ENCODE data around the gene HSP90AB1.

HSP90AB1 gene

DNA sequence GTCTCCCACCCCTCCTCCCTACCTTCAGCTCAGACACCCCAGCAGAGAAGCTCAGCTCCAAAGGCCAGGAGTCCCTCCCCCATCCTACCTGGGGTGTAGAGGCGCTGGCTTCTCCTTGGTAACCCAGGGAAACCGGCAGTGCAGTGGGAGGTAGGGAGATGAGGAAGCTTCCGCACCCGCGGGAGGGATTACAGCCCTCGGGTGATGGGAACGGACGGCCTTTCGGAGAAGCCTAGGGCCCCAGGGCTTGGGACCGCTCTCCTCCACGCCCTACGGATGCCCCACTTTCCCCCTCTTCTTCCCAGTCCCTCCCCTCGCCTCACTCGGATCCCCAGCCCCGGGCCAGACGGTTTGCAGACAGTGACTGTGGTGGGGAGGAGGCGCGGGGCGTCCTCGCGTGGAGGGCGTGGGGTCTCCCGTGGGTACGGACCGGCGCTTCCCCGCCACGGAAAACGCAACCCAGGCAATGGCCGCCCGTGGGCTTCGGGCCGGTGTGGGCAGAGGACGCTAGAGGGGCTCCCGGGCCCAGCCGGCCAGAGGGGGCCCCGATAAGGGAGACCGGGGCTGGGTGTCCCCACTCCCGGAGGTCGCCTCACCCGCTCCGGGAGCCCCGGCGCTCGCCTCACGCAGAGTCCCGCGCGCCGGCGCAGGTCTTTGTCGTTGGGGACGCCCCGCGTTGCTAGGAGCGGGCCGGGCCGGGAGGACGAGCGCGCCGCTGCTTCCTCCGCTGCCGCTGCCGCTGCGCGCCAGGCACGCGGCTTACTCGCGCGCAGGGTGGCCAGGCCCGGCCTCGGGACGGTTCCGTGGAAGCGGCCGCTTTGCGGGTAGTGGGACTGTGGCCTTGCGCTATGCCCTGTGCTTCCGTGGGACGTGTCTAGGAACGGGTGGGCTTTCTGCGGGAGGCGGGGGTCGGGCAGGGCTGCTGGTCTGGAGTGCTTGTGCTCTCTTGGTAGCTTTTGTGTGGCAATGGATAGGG, 50.5 kb downstream of the HSP90AB1 start:
- Histone ChIP-seq H3K27me3 (peaks cover 50% of the 10 kb centered on the region), H3K36me3 (peaks cover 39% of the 10 kb centered on the region), H3K4me2 (no peak overlapping the region), H3K4me3 (no peak overlapping the region), H3K4me1 (no peaks in the 10 kb centered on the region), H3K9ac (no peak overlapping the region), H4K20me1 (peaks cover 57% of the 10 kb centered on the region), H3K9me3 (no peaks in the 10 kb centered on the region), H3K27ac (no peak overlapping the region)
- no peak for TF ChIP-seq Cebpa-rat (IDR thresholded peaks at IDR 0.05)

DNA sequence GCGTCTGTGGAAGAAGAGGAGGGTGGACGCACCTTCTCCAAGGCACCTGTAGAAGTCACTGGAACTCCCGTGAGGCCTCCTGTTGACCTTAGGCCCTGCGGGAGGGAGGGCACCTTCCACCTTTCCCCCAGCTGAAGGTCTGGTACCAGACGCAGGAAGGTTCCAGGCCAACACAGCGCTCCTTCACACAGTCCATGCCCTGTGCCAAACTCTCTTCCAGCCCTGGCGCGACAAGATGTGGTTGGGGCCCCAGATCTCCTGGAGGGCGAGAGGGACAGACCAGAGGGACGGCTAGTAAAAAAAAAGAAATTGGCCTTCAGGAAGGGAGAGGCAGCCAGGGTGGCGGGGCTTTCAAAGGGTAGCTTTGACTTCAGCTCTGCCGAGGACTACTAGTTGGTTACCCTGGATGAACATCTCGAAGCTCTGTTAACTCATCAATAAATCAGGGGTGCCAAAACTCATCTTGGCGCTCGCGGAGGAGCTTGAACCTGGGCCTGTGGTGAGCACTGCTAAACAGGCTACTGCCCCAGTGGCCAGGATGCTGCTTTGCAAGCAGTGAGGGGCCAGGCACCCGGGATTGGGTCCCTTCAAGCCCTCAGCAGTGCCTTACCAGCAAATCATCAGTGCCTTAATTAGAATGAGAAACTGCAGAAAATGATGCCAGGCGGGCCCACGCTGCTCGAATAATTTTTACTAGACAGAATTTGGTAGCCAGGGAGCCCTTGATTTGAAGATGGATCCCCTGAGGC, 51.3 kb downstream of the HSP90AB1 start:
- Histone ChIP-seq H4K20me1 (peaks cover 63% of the 10 kb centered on the region), H3K4me1 (no peaks in the 10 kb centered on the region), H3K4me3 (no peak overlapping the region), H3K9me3 (no peaks in the 10 kb centered on the region), H3K36me3 (peaks cover 48% of the 10 kb centered on the region), H3K27me3 (peaks cover 50% of the 10 kb centered on the region), H3K27ac (no peak overlapping the region), H3K4me2 (no peak overlapping the region), H3K9ac (no peak overlapping the region)
- no peak for TF ChIP-seq Cebpa-rat (IDR thresholded peaks at IDR 0.05)

- peaks cover 50% of the 10 kb centered on the region for H3K27me3 ChIP-seq
- peaks cover 66% of the 10 kb centered on the region for H4K20me1 ChIP-seq
- H3K27ac ChIP-seq, result no peak overlapping the region
- no peaks in the 10 kb centered on the region for H3K4me1 ChIP-seq
- H3K4me3 ChIP-seq, result no peak overlapping the region
- peaks cover 55% of the 10 kb centered on the region for H3K36me3 ChIP-seq
- H3K9me3 ChIP-seq, result no peaks in the 10 kb centered on the region
- no peak overlapping the region for H3K9ac ChIP-seq
- TF ChIP-seq Cebpa-rat (IDR thresholded peaks at IDR 0.05), result no peak
- H3K4me2 ChIP-seq, result no peak overlapping the region
These were observed 52.0 kb downstream of the HSP90AB1 start for GRCh38 chr6:44298864-44299263.

- no peaks in the 10 kb centered on the region for H3K9me3 ChIP-seq
- H4K20me1 ChIP-seq, result peaks cover 67% of the 10 kb centered on the region
- H3K27ac ChIP-seq, result no peak overlapping the region
- H3K4me1 ChIP-seq, result no peaks in the 10 kb centered on the region
- peaks cover 70% of the 10 kb centered on the region for H3K36me3 ChIP-seq
- TF ChIP-seq Cebpa-rat (IDR thresholded peaks at IDR 0.05), result no peak
- H3K4me2 ChIP-seq, result no peak overlapping the region
- no peak overlapping the region for H3K4me3 ChIP-seq
- peaks cover 44% of the 10 kb centered on the region for H3K27me3 ChIP-seq
- H3K9ac ChIP-seq, result no peak overlapping the region
These were observed 53.5 kb downstream of the HSP90AB1 start for GRCh38 chr6:44300292-44300823.

DNA sequence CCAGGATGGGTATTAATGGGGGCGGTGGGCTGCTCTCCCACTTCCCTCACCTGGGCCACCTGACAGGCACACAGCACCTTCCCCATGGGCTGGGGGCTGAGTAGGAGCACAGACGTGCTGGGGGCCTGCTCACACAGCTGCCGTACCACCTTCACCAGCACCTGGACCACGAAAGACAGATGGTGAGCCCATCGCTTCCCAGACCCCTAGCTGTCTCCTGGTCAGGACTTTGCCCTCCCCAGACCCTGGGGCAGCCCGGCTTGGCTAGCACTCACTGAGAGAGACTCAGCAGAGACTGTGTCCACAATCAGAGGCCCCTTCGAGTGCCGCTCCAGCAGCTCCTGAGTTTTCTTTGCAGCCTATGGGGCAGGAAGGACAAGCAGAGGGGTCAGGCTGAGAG, 54.2 kb downstream of the HSP90AB1 start:
- no peak overlapping the region for H3K4me2 ChIP-seq
- peaks cover 37% of the 10 kb centered on the region for H3K27me3 ChIP-seq
- H3K9ac ChIP-seq, result no peak overlapping the region
- H3K4me3 ChIP-seq, result no peak overlapping the region
- no peaks in the 10 kb centered on the region for H3K4me1 ChIP-seq
- no peak for TF ChIP-seq Cebpa-rat (IDR thresholded peaks at IDR 0.05)
- peaks cover 77% of the 10 kb centered on the region for H3K36me3 ChIP-seq
- peaks cover 60% of the 10 kb centered on the region for H4K20me1 ChIP-seq
- no peak overlapping the region for H3K27ac ChIP-seq
- no peaks in the 10 kb centered on the region for H3K9me3 ChIP-seq

DNA sequence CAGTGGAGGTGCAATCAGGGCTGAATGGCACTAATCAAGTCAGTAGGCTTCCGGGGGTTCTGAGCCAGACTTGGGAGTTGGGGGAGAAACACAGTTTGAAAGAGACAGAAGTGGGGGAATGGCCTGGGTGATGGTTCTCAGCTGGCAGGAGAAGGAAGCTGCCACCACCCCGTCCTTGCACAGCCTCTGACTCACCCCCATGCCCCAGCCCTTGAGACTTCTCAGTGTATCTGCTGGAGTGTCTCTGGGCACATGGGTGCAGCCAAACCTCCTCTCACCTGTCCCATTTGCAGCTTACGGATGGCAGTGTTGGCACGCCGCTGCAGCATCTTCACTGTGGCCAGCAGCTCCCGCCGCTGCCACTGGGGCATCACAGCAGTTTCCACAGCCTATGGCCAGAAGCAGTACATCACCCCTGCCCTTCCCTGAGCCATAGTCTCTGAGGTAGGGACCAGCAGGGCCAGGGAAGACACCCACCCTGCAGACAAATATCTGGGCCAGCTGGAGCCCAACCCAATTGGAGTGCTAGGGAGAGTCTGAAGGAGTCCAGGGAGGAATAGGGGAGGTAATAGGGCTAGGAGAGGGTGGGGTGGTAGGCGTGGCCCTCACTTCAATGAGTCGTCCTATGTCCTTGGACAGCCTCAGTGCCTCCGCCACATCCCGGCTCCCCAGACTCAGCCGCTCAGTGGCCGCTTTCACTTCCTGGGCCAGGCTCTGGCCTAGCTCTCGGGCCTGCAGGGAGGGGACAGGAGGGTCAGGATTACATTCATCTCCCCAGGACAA, 55.1 kb downstream of the HSP90AB1 start:
- Histone ChIP-seq H3K9me3 (no peaks in the 10 kb centered on the region), H3K4me2 (no peak overlapping the region), H4K20me1 (peaks cover 52% of the 10 kb centered on the region), H3K4me1 (no peaks in the 10 kb centered on the region), H3K27me3 (peaks cover 28% of the 10 kb centered on the region), H3K9ac (no peak overlapping the region), H3K27ac (no peak overlapping the region), H3K4me3 (no peak overlapping the region), H3K36me3 (peaks cover 86% of the 10 kb centered on the region)
- no peak for TF ChIP-seq Cebpa-rat (IDR thresholded peaks at IDR 0.05)

DNA sequence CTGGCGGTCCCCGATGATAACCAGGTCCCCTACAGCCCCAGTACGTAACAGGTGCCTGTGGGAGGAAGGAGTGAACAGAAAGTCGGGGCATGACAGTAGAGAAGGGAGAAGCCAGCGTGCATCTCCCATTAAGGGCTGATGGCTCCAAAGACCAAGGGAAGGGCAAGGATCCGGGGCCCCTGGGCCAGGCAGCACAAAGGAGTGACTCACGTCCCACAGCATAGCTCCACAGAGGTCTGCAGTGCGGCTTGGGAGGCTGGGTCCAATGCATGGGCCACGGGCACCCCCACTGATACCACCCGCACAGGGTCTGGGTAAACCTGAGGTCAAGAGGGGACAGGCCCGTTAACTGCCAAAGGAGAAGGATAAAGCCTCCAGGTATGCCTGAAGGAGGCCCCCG, 56.0 kb downstream of the HSP90AB1 start:
- Histone ChIP-seq H3K4me2 (no peak overlapping the region), H3K36me3 (peaks cover 94% of the 10 kb centered on the region), H3K27me3 (peaks cover 19% of the 10 kb centered on the region), H3K9ac (no peak overlapping the region), H3K27ac (no peak overlapping the region), H4K20me1 (peaks cover 43% of the 10 kb centered on the region), H3K4me1 (no peaks in the 10 kb centered on the region), H3K4me3 (no peak overlapping the region), H3K9me3 (no peaks in the 10 kb centered on the region)
- TF ChIP-seq Cebpa-rat (IDR thresholded peaks at IDR 0.05), result no peak
